ENCODE results near the gene PRPF6. TPM values are rescaled to one million over a fixed set of nuclear protein-coding genes. Genes with fewer than 3 reads are reported as not detected.

Gene PRPF6
- total RNA-seq, 1 experiment from 2014 or later: 103 TPM

DNA sequence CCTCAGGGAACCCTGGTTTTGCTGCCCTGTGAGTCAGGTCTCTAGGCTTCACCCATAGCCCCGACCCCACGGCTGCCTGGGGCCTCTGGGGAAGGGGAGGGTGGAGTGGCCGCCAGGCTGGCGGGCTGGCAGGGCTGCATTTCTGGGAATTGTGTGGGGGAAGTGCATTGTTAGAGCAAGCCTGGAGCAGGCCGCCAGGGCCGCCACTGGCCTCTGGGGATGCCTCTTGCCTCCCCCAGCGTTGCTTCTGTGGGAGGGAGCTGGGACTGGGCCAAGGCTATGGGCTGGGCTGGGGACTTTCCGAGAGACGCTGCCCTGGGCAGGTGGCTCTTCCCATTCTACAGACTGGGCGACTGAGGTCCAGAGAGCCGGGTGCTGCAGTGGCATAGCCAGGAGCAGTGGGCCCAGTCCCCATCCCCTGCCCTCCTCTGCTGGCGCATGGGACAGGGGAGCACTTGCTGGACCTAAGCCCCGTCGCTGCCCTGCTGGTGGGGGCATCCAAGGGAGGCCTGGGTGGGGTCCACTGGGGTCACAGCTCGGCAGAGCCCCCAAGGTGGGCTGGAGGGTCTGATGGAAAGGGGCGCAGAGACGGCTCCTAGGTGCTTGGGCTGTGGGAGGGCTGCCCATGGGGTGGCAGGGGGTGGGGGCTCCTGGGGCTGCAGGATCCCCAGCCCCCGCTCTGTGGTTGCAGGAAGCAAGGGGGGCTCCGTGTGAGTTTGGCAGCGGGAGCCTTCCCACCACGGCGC lies 75.1 kb downstream of the PRPF6 start:
- Histone ChIP-seq H3F3A (ENCODE audit: insufficient read depth, low read depth) (peaks cover 25% of the 10 kb centered on the region; the same call in 1 of the 2 replicates), H3K9me2 (ENCODE audit: insufficient read depth) (no peaks in the 10 kb centered on the region), H4K20me1 (ENCODE audit: insufficient read depth) (no peaks in the 10 kb centered on the region), H2AFZ (no peak overlapping the region), H3K79me2 (ENCODE audit: low read depth) (no peaks in the 10 kb centered on the region), H3K36me3 (ENCODE audit: low read depth) (no peaks in the 10 kb centered on the region), H3K27me3 (ENCODE audit: insufficient read depth, low read depth) (peaks cover 15% of the 10 kb centered on the region; the same call in 1 of the 2 replicates), H3K4me1 (replicated peaks; ENCODE audit: insufficient read depth) (peaks cover 14% of the 10 kb centered on the region), H3K27ac (no peak overlapping the region), H3K4me2 (no peak overlapping the region), H3K4me3 (no peak overlapping the region), H3K9me3 (ENCODE audit: insufficient read depth, low read depth) (no peaks in the 10 kb centered on the region)
- TF ChIP-seq, protein P1, sequence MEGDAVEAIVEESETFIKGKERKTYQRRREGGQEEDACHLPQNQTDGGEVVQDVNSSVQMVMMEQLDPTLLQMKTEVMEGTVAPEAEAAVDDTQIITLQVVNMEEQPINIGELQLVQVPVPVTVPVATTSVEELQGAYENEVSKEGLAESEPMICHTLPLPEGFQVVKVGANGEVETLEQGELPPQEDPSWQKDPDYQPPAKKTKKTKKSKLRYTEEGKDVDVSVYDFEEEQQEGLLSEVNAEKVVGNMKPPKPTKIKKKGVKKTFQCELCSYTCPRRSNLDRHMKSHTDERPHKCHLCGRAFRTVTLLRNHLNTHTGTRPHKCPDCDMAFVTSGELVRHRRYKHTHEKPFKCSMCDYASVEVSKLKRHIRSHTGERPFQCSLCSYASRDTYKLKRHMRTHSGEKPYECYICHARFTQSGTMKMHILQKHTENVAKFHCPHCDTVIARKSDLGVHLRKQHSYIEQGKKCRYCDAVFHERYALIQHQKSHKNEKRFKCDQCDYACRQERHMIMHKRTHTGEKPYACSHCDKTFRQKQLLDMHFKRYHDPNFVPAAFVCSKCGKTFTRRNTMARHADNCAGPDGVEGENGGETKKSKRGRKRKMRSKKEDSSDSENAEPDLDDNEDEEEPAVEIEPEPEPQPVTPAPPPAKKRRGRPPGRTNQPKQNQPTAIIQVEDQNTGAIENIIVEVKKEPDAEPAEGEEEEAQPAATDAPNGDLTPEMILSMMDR (conservative IDR thresholded peaks at IDR 0.05): no peak
- TF ChIP-seq EZH2 (IDR thresholded peaks at IDR 0.05; ENCODE audit: low read depth): no peak
- ChIA-PET CTCF (interaction anchor here (0.6 kb wide), 1 partner anchor 76 kb away, joined by 3 read pairs; no protein-coding TSS in a partner anchor), POLR2A (ENCODE audit: unreplicated experiment) (interaction anchor here (0.7 kb wide), 1 partner anchor 398 kb away, joined by 3 read pairs; no protein-coding TSS in a partner anchor)
- intact Hi-C loops (cut with micrococcal nuclease; ENCODE audit: unreplicated experiment): loop anchor here (5.0 kb wide), 2 partner anchors 519 to 619 kb away; partner anchors contain the start of gene PTK6
- DNase-seq: peak in 1 of 2 experiments; percentile 65
- no TSS peak for BruUV-seq (replicated peaks)

DNA sequence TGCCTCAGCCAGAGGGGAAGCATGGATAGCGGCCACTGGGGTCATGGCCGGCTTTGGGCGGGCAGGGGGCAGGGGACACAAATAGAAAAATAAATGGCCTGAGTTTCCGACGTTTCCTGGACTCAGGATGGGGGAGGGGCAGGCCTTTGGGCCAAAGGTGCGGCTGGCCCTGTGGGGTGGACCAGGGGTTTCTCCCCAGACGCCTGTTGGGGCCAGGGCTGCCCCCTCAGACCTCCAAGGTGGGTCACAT lies 75.6 kb downstream of the PRPF6 start:
- Histone ChIP-seq H3K27me3 (ENCODE audit: insufficient read depth, low read depth) (0 out of 2 replicates have a peak, but pooled peaks cover 13% of the 10 kb centered on the region), H3K36me3 (ENCODE audit: low read depth) (no peaks in the 10 kb centered on the region), H3K9me2 (ENCODE audit: insufficient read depth) (no peaks in the 10 kb centered on the region), H3K4me3 (no peak overlapping the region), H3K79me2 (ENCODE audit: low read depth) (no peaks in the 10 kb centered on the region), H2AFZ (no peak overlapping the region), H4K20me1 (ENCODE audit: insufficient read depth) (no peaks in the 10 kb centered on the region), H3K4me1 (replicated peaks; ENCODE audit: insufficient read depth) (peaks cover 14% of the 10 kb centered on the region), H3K9me3 (ENCODE audit: insufficient read depth, low read depth) (no peaks in the 10 kb centered on the region), H3K4me2 (no peak overlapping the region), H3K27ac (no peak overlapping the region), H3F3A (ENCODE audit: insufficient read depth, low read depth) (peaks cover 25% of the 10 kb centered on the region; the same call in 1 of the 2 replicates)
- no TSS peak for BruUV-seq (replicated peaks)
- TF ChIP-seq, protein P1 (conservative IDR thresholded peaks at IDR 0.05): no peak
- TF ChIP-seq EZH2 (IDR thresholded peaks at IDR 0.05; ENCODE audit: low read depth): no peak
- ChIA-PET POLR2A (ENCODE audit: unreplicated experiment) (no interaction called here), CTCF (interaction anchor here (0.6 kb wide), 1 partner anchor 76 kb away, joined by 3 read pairs; no protein-coding TSS in a partner anchor)
- intact Hi-C loops (cut with micrococcal nuclease; ENCODE audit: unreplicated experiment): loop anchor here (5.0 kb wide), 2 partner anchors 519 to 619 kb away; partner anchors contain the start of gene PTK6
- no peak for DNase-seq

DNA sequence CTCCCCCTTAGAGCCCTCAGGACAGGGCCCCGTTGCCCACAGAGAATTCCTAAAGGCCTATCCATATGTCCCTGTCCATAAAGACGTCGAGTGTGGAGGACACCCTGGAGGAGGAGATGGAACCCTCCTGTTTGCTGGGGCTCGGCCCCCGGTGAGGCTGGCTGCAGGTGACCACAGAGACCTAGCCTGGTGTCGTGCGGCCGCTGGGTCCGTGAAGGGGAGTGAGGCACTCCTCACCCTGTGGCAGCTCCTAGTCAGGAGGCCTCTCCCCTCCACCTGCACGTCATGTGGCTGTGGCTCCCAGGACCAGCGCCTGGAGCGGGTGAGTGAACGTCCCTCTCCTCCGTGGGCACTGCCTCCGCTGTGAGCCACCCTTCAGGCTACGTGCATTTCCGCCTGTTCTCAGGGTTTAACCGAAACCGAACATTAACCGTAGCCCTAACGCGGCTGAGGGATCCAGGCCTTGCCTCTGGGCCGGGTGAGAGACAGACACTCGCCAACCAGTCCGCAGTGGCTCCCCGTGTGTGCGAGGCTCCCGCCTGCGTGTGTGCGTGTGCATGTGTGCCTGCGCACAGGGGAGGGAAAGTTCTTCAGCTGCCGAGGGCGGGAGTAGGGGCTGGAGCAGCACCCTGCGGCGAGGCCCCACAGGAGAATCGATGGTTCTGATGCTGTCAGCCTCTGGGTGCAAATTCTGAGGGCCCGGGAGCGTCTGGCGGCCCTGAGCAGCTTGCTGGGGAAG lies 76.1 kb downstream of the PRPF6 start:
- no peak for DNase-seq
- intact Hi-C loops (cut with micrococcal nuclease; ENCODE audit: unreplicated experiment): loop anchor here (5.0 kb wide), 2 partner anchors 520 to 620 kb away; partner anchors contain the start of gene PTK6
- no TSS peak for BruUV-seq (replicated peaks)
- H3K79me2 ChIP-seq (ENCODE audit: low read depth): no peaks in the 10 kb centered on the region
- H3K27ac ChIP-seq: no peak overlapping the region
- H3K4me3 ChIP-seq: no peak overlapping the region
- no peaks in the 10 kb centered on the region for H4K20me1 ChIP-seq (ENCODE audit: insufficient read depth)
- peaks cover 25% of the 10 kb centered on the region; the same call in 1 of the 2 replicates for H3F3A ChIP-seq (ENCODE audit: insufficient read depth, low read depth)
- H3K27me3 ChIP-seq (ENCODE audit: insufficient read depth, low read depth): 0 out of 2 replicates have a peak, but pooled peaks cover 8% of the 10 kb centered on the region
- TF ChIP-seq EZH2 (IDR thresholded peaks at IDR 0.05; ENCODE audit: low read depth): no peak
- TF ChIP-seq, protein P1 (conservative IDR thresholded peaks at IDR 0.05): no peak
- ChIA-PET POLR2A (ENCODE audit: unreplicated experiment) (no interaction called here), CTCF (no interaction called here)
- H2AFZ ChIP-seq: no peak overlapping the region
- H3K36me3 ChIP-seq (ENCODE audit: low read depth): no peaks in the 10 kb centered on the region
- peaks cover 16% of the 10 kb centered on the region for H3K4me1 ChIP-seq (replicated peaks; ENCODE audit: insufficient read depth)
- no peaks in the 10 kb centered on the region for H3K9me3 ChIP-seq (ENCODE audit: insufficient read depth, low read depth)
- H3K4me2 ChIP-seq: no peak overlapping the region
- H3K9me2 ChIP-seq (ENCODE audit: insufficient read depth): no peaks in the 10 kb centered on the region

Data from PC-9 (cell line).